NCI-H2196 (cell line): ENCODE results near the gene SRGAP1.
"Not testable (repeated sequence)": the region's sequence is repeated elsewhere in the genome, so short reads cannot be mapped to it uniquely, and the experiment has no call there.

Experiments
- DNase-seq: peaks from one replicate; lab custom pipeline; 2025; ENCODE audit not compliant: unreplicated experiment; lab: John Stamatoyannopoulos, UW

The SRGAP1 gene

DNA sequence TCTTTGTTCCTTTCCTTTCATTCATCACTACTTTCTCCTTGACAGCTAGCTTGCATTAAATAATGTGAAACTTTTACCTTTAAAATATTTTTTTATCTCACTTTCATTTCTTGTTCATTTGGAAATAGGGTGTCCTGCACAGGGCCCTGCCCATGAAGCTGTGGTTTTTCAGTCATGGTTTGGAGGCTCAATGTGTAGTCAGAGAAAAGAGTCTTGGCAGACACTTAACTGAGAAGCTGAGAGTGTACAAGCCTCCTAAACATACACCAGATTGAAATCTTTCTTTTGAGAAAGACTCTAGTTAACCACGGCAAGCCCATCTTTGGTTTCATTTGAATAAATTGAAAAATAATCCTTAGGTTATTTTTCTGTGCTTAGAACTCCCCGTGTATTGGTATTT, 303.4 kb downstream of the SRGAP1 start:
- no peak for DNase-seq

GRCh38 chr12:64154677-64155076, 310.2 kb downstream of the SRGAP1 start:
- no peak for DNase-seq

DNA sequence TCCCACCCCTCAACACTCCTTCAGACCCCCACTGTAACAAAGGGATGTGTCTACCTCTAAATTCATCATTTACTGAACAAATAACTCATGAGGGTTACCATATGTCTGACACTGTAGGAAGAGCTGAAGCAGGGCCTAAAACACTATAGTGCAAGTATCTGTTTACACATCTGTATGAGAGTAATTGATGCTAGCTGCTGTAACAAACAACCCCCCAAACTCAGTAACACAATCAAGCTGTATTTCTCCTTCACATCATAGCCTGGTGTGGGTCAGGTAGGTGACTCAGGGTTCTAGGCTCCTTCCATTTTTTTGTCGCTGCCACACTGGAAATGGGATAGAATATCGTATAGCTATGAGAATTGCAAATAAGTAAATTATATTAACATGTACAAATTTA, 312.6 kb downstream of the SRGAP1 start:
- no peak for DNase-seq

DNA sequence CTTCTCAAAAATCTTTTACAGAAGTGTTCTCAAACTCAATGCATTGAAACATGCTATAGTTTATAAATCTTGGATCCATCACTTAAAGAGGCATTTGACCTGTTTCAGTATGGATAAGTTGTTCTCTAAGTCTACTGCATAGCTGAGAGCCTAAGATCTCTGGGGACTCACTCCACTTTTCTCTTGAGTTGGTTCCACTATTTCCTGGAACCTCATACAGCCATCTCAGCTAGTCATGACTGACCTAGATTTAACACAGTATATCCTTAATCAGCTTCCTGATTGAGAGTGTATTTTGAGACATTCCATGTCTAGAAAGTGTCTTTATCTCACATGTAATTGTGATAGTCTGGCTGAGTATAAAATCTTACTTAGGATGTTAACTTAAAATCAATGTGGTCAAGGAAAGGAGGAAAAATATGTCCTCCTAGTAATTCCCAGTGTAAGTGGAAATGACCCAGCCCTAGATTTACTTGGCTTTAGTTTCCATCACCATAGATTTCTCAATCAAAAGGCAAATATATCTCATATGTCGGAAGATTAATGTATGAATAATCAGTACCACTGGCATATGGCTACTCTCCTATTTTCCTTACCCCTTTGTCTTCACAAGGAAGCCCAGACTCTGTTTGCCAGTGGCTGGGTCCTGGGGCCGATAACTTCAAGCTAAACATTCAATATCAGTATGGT, 315.7 kb downstream of the SRGAP1 start:
- no peak for DNase-seq

DNA sequence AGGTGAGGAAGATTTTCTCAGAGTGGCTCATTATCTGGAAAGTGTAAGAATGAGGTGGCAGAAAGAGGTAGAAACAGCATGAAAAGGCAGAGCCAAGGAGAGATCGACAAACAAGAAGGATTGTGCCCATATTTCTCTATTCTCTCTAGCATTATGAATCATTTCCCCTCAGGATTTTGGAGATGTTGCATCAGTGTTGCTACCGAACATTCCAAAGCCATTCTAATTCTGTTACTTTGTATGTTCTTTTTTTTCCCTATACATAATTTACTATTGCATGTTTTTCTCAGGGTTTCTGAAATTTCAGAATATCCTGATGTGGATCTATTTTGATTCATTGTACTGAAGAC, 316.2 kb downstream of the SRGAP1 start:
- DNase-seq: no peak

DNA sequence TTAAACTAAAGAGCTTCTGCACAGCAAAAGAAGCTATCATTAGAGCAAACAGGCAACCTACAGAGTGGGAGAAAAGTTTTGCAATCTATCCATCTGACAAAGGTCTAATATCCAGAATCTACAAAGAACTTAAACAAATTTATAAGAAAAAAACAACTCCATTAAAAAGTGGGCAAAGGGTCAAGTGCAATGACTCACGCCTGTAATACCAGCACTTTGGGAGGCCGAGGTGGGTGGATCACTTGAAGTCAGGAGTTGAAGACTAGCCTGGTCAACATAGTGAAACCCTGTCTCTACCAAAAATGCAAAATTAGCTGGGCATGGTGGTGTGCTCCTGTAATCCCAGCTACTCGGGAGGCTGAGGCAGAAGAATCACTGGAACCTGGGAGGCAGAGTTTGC, 322.1 kb downstream of the SRGAP1 start:
- DNase-seq: not testable (repeated sequence)

- not testable (repeated sequence) for DNase-seq
Observed at GRCh38 chr12:64167041-64167440, 322.5 kb downstream of the SRGAP1 start.

DNA sequence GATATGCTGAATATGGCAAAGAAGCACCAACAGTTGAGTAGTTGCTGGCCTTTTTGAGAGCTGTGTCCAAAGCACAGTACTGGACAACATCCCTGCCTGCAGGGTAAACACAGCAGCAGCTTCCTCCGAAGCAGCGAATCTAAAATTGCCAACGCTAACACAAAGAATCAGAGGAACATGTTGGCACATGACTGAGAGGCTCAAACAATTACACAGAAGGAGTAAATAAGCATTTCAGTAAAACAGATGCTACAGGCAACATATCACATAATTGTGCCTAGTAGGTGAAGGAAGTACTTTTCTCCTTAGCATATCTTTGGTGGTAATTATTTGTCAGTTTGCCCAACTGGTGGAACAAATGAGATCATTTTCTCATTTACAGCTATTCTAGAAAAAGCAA, 325.5 kb downstream of the SRGAP1 start:
- peak; percentile 45 for DNase-seq

DNA sequence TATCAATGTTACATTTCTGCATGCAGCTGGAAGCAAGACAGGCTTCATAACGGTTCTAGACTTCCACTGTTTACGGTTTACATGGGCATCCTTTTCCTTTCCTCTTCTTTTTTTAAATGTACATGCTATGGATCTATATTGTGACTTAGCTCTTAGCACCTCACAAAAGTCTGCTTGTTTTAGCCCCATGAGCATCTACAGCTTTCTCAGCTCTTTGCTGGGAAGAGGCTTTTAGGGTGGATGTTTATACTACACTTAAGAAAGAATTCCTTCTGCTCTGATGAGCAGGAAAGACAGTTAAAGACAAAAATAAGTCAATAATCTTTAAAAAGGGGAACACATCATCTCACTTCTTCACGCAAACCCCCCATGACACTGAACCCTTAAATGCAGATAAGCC, 326.2 kb downstream of the SRGAP1 start:
- no peak for DNase-seq

- no peak for DNase-seq
Observed at GRCh38 chr12:64171715-64172114, 327.2 kb downstream of the SRGAP1 start.

DNA sequence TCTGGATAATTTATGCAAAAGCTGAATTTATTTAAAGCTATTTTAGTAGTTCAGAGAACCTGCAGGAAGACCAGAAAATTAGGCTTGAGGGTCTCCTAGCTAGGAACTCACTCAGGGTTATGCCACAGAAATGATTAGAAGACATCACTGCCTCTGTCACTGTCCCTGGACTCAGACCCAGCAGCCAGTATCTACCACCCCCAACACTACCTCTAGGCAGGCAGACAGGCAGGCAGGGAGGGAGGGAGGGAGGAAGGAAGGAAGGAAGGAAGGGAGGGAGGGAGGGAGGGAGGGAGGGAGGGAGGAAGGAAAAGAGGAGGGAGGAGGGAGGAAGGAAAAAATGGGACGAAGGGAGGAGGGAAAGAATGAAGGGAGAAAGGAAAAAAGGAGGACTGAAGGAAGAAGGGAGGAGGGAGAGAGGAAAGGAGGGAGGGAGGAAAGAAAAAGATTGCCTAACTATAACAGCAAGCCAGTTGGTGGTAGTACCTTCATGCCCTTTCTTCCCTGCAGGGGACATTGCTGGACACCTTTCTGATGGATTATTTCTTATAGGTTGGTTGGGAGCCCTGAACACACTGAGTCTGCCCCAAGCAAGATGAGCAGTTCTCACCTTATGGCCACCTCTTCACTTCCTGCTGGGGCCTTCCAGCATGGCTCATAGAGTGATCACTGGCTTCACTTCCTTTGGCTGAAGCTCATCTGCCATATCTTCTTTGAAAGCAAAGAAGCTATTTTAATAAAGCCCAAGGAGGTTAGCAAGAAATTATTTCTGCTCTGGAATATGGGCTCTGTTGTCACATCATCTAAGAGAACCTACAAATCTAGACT, 327.9 kb downstream of the SRGAP1 start:
- no peak for DNase-seq

DNA sequence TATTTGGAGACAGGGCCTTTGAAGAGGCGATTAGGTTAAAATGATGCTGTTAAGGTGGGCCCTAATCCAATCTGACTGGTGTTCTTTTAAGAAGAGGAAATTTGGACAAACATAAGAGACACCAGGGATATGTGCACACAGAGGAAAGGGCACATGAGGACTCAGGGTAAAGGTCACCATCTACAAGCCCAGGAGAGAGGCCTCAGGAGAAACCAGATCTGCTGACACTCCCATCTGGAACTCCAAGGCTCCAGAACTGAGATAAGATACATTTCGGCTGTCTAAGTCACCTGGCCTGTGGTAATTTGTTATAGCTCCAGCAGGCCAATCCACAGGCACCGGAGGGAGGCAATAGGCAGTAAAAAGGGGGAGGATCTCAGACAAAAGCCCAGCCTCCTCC, 329.0 kb downstream of the SRGAP1 start:
- no peak for DNase-seq

GRCh38 chr12:64175254-64175945, 330.9 kb downstream of the SRGAP1 start:
- DNase-seq: no peak

- no peak for DNase-seq
Observed at GRCh38 chr12:64177001-64177400, 332.5 kb downstream of the SRGAP1 start.

DNA sequence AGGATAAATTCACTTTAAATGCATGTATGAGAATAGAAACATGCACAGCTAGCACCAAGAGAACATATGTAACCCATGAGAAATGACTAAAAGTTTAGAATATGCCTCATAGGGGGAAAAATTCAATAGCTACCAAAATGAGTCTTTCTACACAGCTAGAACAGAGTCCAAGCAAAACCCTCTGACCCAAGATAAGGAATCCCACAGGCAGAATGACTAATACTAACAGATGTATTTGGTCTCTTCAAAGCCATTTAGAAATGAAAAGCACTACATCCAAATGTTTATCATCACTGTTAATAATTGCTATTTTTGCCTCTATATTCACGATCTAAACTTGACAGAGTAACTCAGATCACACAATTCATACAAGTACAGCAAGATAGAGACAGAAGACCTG, 333.6 kb downstream of the SRGAP1 start:
- DNase-seq: no peak

DNA sequence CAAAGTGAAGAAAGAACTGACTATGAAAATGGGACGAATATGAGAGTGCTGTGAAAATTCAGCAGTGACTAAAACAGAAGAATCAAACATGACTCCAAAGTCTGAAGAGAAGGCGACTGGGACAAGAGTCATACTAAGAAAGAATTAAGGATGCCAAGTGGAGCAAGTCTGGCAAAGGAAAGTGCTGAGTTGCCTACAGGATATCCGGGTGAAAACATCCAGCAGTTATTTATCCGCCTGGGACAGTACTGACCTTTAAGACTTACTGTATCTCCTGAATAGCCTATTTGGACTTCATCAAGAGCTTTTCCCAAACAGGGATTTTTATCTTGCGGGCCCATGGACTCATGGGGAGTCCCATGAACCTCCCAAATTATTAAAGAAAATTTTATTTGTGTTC, 336.5 kb downstream of the SRGAP1 start:
- no peak for DNase-seq

GRCh38 chr12:64181430-64182291, 337.2 kb downstream of the SRGAP1 start:
- peak; percentile 36 for DNase-seq

DNA sequence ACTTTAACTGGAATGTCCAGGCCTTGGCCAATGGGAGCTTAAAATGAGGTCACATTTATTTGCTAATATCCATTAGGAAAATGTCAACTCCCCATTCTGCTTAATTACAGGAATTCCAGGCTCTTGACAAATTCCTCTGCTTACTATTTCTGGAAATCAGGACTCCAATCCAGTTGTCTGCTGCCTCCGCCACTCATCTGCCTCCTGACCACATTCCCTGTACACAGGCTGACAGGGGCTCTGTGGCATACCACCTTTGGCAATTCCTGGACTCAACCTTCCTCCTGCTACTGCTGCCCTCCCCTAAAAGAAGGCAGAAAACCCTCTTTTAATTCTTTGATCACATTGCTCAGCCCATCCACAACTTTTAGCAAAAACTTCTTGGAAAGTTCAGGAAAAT, 339.7 kb downstream of the SRGAP1 start:
- no peak for DNase-seq

DNA sequence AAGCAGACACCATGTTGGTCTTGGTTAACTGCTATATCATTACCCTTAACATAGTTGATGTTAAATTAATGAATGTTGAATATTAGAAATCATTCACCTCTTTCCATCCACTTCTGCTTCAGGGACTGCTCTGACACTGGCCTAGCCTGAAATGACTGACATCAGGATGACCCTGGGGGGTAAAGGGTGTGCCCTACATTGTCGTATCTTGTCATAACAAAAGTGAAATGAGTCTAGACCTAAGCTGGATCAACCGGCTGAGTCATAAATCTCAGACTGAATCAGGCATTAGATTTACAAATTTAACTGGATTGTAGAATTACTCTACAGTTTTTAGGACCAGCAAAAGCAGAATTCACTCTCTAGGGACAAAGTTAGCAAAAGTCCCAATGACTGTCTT, 342.3 kb downstream of the SRGAP1 start:
- no peak for DNase-seq

DNA sequence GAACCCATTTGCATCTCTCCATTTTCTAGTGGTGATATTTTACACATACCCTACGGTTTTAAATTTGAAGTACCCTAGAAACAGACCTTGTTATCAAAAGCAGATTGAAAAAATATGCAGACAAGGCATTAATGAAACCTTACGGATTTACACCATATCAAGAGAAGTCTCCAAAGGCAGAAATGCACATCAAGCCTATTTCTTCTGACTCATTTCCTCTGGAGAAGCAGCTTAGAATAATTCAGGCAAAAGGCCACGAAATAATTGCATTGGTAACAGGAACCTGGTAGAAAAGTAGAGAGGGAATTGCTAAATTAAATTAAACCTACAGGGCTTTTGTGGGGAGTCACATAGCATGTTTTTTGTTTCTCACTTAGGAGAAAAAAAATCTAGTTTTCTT, 342.9 kb downstream of the SRGAP1 start:
- no peak for DNase-seq

DNA sequence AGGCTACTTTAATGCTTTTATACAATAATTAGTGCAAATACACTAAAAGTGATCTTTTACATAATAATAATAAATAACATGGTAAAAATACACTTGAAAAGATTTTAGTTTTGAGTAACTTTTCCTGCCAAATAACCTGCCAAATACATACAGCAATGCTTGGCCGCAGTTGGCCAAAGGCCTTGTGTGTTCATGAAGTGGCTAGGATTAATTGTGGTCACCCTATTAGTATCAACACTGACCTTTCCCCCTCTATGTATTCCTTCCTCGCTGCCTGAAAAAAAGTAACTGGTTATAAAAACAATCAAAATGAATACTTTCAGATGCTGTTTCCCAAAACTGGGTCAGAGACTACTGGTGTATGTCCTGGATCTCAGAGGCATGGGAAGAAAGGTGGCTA, 343.3 kb downstream of the SRGAP1 start:
- DNase-seq: no peak
